A673 (cell line): Measurements from ENCODE around the gene ABCA7. TPM values are rescaled to one million over a fixed set of nuclear protein-coding genes. Genes with fewer than 3 reads are reported as not detected.
"Not testable (repeated sequence)": the region's sequence is repeated elsewhere in the genome, so short reads cannot be mapped to it uniquely, and the experiment has no call there.

Experiments used
- BruUV-seq: library from RNA; stranded (reverse); fragments of 400-500 nt; replicated peaks from 2 replicates; lab custom pipeline; 2021; lab: Mats Ljungman, UMichigan
- CTCF ChIA-PET: fragments of 300-600 bp; sonication (Branson Sonifier 250); formaldehyde crosslinking; loops from one replicate; lab custom pipeline; 2022; ENCODE audit warnings: antibody characterized with exemption; lab: Charles Lee
- POLR2A ChIA-PET: fragments of 300-600 bp; sonication (Branson Sonifier 250); formaldehyde crosslinking; loops from one replicate; lab custom pipeline; 2022; ENCODE audit warnings: antibody characterized with exemption; ENCODE audit not compliant: low non-redundant PET; lab: Charles Lee
- DNase-seq: peaks from one replicate; pipeline ENCODE4 v3.0.0-alpha.2; 2015; ENCODE audit warnings: low spot score
- H3K27ac ChIP-seq: fragments of 200-600 bp; sonication (generic); 2 replicates; pipeline ENCODE4 v1.5.1; 2016; ENCODE audit warnings: mixed run types, low read depth, mild to moderate bottlenecking, mixed read lengths, antibody characterized with exemption, low read length; ENCODE audit not compliant: poor library complexity, severe bottlenecking
- H3K27me3 ChIP-seq: fragments of 200-600 bp; sonication (generic); replicated peaks from 2 replicates; pipeline ENCODE4 v1.6.1; 2017; ENCODE audit warnings: mixed run types, low read depth, mild to moderate bottlenecking, mixed read lengths, antibody characterized with exemption, low read length; ENCODE audit not compliant: insufficient read depth, poor library complexity
- H3K36me3 ChIP-seq: fragments of 200-600 bp; sonication (generic); 2 replicates; pipeline ENCODE4 v1.6.1; 2016; ENCODE audit warnings: mixed run types, mild to moderate bottlenecking, mixed read lengths, antibody characterized with exemption, low read length; ENCODE audit not compliant: insufficient read depth, poor library complexity, severe bottlenecking
- H3K4me1 ChIP-seq: fragments of 200-600 bp; sonication (generic); 2 replicates; pipeline ENCODE4 v1.6.1; 2017; ENCODE audit warnings: mixed run types, mild to moderate bottlenecking, mixed read lengths, antibody characterized with exemption, low read length; ENCODE audit not compliant: insufficient read depth, poor library complexity, severe bottlenecking
- H3K4me3 ChIP-seq: fragments of 200-600 bp; sonication (generic); 2 replicates; pipeline ENCODE4 v1.5.1; 2016; ENCODE audit warnings: low read depth, mixed run types, mild to moderate bottlenecking, mixed read lengths, low read length; ENCODE audit not compliant: poor library complexity, severe bottlenecking
- H3K9me3 ChIP-seq: fragments of 200-600 bp; sonication (generic); 2 replicates; pipeline ENCODE4 v1.6.1; 2016; ENCODE audit warnings: mixed run types, low read depth, mild to moderate bottlenecking, mixed read lengths, antibody characterized with exemption, low read length; ENCODE audit not compliant: poor library complexity, severe bottlenecking
- EZH2 ChIP-seq: fragments of 200-600 bp; sonication (generic); IDR thresholded peaks from 2 replicates; pipeline ENCODE4 v1.6.1; 2017; ENCODE audit warnings: borderline replicate concordance, low read depth, mild to moderate bottlenecking, mixed read lengths, antibody characterized with exemption, low read length; ENCODE audit not compliant: poor library complexity, severe bottlenecking
- intact Hi-C: fragments of 100-400 bp; cut with micrococcal nuclease; formaldehyde crosslinking; loops from one replicate; pipeline ENCODE4 v1.10.0; 2022; ENCODE audit not compliant: unreplicated experiment
- total RNA-seq: library from RNA; stranded (reverse); gene quantifications from 2 replicates; pipeline ENCODE4 v1.2.3, GENCODE V29; 2021
- TF ChIP-seq, protein P1 (sequence below): fragments of 300-800, 200-600 bp; sonication (generic); conservative IDR thresholded peaks from 2 replicates; pipeline ENCODE4 v1.5.1; 2017; ENCODE audit warnings: low read depth, mild to moderate bottlenecking, antibody characterized with exemption, low read length, moderate library complexity, mixed read lengths

The ABCA7 gene
- total RNA-seq, 1 experiment from 2014 or later = 12.0 TPM

DNA sequence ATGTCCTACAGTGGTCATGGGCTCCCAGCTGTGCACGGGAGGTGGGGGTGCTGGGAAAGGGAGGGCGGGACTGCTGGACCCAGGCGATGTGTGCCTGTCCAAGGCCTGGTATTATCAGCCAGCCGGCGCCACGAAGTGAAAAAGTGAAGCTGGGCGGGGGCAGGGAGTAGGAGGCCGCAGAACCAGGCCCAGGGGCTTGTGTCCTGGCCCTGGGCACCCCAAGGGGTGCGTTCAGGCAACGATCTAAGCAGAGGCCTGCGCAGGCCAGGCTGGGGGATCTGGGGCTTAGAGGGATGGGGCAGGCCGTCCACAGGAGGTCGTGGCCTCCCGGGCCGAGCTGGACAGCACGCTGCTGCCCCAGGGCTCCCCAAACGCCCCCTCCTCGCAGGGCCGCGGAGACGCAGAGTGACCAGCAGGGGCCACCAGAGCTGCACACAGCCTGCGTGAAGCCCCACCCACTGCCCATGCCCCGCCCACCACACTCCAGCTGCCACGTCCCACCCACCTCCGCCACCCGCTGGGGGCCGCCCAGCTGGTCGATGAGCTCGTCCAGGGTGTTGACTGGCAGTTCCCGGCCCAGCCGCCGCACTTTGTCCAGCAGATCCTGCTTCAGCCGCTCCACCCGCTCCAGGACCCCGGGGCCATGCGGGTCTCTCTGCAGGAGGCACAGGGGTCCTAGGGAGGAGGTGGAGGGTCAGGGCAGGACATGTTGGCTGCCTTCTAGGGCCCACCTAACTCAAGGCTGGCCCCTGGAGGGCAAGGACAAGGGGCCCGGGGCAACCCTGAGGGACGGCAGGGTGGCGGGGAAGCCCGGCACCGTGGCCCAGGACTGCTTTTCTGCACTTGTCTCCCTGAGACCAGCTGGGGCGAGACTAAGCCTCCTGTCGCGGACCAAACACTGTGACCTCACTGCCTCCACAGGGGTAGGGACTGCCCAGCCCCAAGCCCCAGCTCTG lies 73.4 kb downstream of the ABCA7 start:
- H3K9me3 ChIP-seq = no peaks in the 10 kb centered on the region
- no peaks in the 10 kb centered on the region for H3K27me3 ChIP-seq
- CTCF ChIA-PET = interaction anchor here (0.5 to 1.4 kb wide), 10 partner anchors 9 to 128 kb away, joined by 3 to 6 read pairs (median 4); no protein-coding TSS in a partner anchor
- peak; percentile 91 for DNase-seq
- peak overlapping the region; percentile 54 for H3K27ac ChIP-seq
- TF ChIP-seq EZH2 = no peak
- TF ChIP-seq, protein P1, sequence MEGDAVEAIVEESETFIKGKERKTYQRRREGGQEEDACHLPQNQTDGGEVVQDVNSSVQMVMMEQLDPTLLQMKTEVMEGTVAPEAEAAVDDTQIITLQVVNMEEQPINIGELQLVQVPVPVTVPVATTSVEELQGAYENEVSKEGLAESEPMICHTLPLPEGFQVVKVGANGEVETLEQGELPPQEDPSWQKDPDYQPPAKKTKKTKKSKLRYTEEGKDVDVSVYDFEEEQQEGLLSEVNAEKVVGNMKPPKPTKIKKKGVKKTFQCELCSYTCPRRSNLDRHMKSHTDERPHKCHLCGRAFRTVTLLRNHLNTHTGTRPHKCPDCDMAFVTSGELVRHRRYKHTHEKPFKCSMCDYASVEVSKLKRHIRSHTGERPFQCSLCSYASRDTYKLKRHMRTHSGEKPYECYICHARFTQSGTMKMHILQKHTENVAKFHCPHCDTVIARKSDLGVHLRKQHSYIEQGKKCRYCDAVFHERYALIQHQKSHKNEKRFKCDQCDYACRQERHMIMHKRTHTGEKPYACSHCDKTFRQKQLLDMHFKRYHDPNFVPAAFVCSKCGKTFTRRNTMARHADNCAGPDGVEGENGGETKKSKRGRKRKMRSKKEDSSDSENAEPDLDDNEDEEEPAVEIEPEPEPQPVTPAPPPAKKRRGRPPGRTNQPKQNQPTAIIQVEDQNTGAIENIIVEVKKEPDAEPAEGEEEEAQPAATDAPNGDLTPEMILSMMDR = peak; percentile 95
- no peak overlapping the region for H3K4me3 ChIP-seq
- peaks cover 9% of the 10 kb centered on the region for H3K4me1 ChIP-seq
- POLR2A ChIA-PET = no interaction called here
- peaks cover 25% of the 10 kb centered on the region for H3K36me3 ChIP-seq
- BruUV-seq = no TSS peak
- intact Hi-C loops = loop anchor here (5.0 kb wide), 2 partner anchors 64 to 79 kb away; no protein-coding TSS in a partner anchor

DNA sequence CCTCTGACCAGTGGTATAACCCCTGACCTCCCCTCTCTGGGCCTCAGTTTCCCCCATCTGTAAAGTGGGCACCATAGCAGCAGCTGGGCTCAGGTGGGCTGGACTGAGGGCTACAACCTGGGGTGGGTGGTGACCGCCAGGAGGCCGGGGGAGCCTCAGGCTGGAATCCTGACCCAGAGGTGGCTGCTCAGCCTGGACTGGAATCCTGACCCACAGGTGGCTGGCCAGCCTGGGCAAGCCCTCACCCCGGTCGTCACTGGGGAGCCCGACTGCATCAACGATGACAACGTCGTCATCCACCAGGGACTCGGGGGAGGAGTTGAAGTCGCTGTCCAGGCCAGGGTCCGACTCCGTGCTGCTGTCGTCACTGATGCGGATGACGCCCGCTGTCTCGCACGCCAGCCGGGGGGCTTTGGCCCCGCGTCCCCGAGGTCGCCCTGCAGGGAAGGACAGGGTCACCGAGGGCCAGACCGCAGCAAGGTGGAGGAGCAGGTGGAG lies 74.1 kb downstream of the ABCA7 start:
- POLR2A ChIA-PET = no interaction called here
- no peak for DNase-seq
- H3K27me3 ChIP-seq = no peaks in the 10 kb centered on the region
- H3K9me3 ChIP-seq = no peaks in the 10 kb centered on the region
- peaks cover 23% of the 10 kb centered on the region for H3K36me3 ChIP-seq
- no peak overlapping the region for H3K27ac ChIP-seq
- TF ChIP-seq EZH2 = no peak
- TF ChIP-seq, protein P1 = no peak
- intact Hi-C loops = loop anchor here (5.0 kb wide), 2 partner anchors 63 to 78 kb away; no protein-coding TSS in a partner anchor
- peaks cover 9% of the 10 kb centered on the region for H3K4me1 ChIP-seq
- CTCF ChIA-PET = interaction anchor here (0.5 to 0.7 kb wide), 8 partner anchors 10 to 127 kb away, joined by 3 to 6 read pairs (median 3); no protein-coding TSS in a partner anchor
- no TSS peak for BruUV-seq
- H3K4me3 ChIP-seq = no peak overlapping the region

DNA sequence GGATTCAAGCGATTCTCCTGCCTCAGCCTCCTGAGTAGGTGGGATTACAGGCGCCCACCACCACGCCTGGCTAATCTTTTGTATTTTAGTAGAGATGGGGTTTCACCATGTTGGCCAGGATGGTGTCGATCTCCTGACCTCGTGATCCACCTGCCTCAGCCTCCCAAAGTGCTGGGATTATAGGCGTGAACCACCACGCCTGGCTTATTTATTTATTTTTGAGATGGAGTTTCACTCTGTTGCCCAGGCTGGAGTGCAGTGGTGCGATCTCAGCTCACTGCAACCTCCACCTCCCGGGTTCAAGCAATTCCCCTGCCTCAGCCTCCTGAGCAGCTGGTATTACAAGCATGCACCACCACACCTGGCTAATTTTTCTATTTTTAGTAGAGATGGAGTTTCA lies 74.8 kb downstream of the ABCA7 start:
- intact Hi-C loops = loop anchor here (5.0 kb wide), 2 partner anchors 63 to 78 kb away; no protein-coding TSS in a partner anchor
- H3K27me3 ChIP-seq, H3K4me3 ChIP-seq, H3K9me3 ChIP-seq, POLR2A ChIA-PET, H3K27ac ChIP-seq, CTCF ChIA-PET, DNase-seq, BruUV-seq, H3K4me1 ChIP-seq: not testable (repeated sequence)
- peaks cover 27% of the 10 kb centered on the region for H3K36me3 ChIP-seq

Other genes with a start within 250 kb of the ABCA7 start
- gene PTBP1, start 242.7 kb upstream of the ABCA7 start, total RNA-seq = 713 and 800 TPM in 2 replicates
- gene PLPPR3, start 218.2 kb upstream of the ABCA7 start, total RNA-seq = 13.3 and 20.1 TPM in 2 replicates
- not detected in 2 replicates for gene AZU1, start 212.3 kb upstream of the ABCA7 start, total RNA-seq
- gene PRTN3, start 199.1 kb upstream of the ABCA7 start, total RNA-seq = not detected in 2 replicates
- not detected in 2 replicates for gene ELANE, start 187.8 kb upstream of the ABCA7 start, total RNA-seq
- gene CFD, start 180.4 kb upstream of the ABCA7 start, total RNA-seq = 1.1 and 1.4 TPM in 2 replicates
- gene MED16, start 146.9 kb upstream of the ABCA7 start, total RNA-seq = 83.0 and 86.3 TPM in 2 replicates
- gene RNU6-9, start 146.6 kb upstream of the ABCA7 start, total RNA-seq = not detected in 2 replicates
- 39.3 and 45.5 TPM in 2 replicates for gene R3HDM4, start 126.9 kb upstream of the ABCA7 start, total RNA-seq
- 0.20 TPM in 1 of 2 replicates, not detected in the other for gene KISS1R, start 122.8 kb upstream of the ABCA7 start, total RNA-seq
- 19.6 and 26.3 TPM in 2 replicates for gene ARID3A, start 114.1 kb upstream of the ABCA7 start, total RNA-seq
- 109 and 116 TPM in 2 replicates for gene WDR18, start 55.8 kb upstream of the ABCA7 start, total RNA-seq
- gene GRIN3B, start 39.7 kb upstream of the ABCA7 start, total RNA-seq = not detected in 2 replicates
- 151 and 170 TPM in 2 replicates for gene TMEM259, start 19.0 kb upstream of the ABCA7 start, total RNA-seq
- not detected in 2 replicates for gene RNU6-2, start 18.6 kb upstream of the ABCA7 start, total RNA-seq
- 112 and 146 TPM in 2 replicates for gene CNN2, start 13.5 kb upstream of the ABCA7 start, total RNA-seq
- gene ARHGAP45, start 27.1 kb downstream of the ABCA7 start, total RNA-seq = 3.2 and 3.4 TPM in 2 replicates
- 342 and 343 TPM in 2 replicates for gene POLR2E, start 55.3 kb downstream of the ABCA7 start, total RNA-seq
- 368 and 435 TPM in 2 replicates for gene GPX4, start 63.9 kb downstream of the ABCA7 start, total RNA-seq
- 46.9 and 51.8 TPM in 2 replicates for gene SBNO2, start 134.2 kb downstream of the ABCA7 start, total RNA-seq
- 64.9 and 73.2 TPM in 2 replicates for gene STK11, start 165.7 kb downstream of the ABCA7 start, total RNA-seq
- 13.3 and 15.0 TPM in 2 replicates for gene CBARP, start 197.9 kb downstream of the ABCA7 start, total RNA-seq
- 237 and 250 TPM in 2 replicates for gene ATP5F1D, start 201.6 kb downstream of the ABCA7 start, total RNA-seq
- gene MIDN, start 208.5 kb downstream of the ABCA7 start, total RNA-seq = 156 and 169 TPM in 2 replicates
- gene CIRBP, start 229.2 kb downstream of the ABCA7 start, total RNA-seq = 287 and 386 TPM in 2 replicates
- 69.4 and 88.6 TPM in 2 replicates for gene FAM174C, start 235.4 kb downstream of the ABCA7 start, total RNA-seq
- gene EFNA2, start 245.8 kb downstream of the ABCA7 start, total RNA-seq = 0.64 and 0.68 TPM in 2 replicates